ENCODE measurements around the gene ALG13. TPM values are rescaled to one million over a fixed set of nuclear protein-coding genes. Genes with fewer than 3 reads are reported as not detected.

Gene ALG13
- total and polyA plus RNA-seq, 2 of the 8 experiments (the other 6 are each of a cell fraction or from before 2014, with no cell fraction given): 44.3 to 93.6 TPM

DNA sequence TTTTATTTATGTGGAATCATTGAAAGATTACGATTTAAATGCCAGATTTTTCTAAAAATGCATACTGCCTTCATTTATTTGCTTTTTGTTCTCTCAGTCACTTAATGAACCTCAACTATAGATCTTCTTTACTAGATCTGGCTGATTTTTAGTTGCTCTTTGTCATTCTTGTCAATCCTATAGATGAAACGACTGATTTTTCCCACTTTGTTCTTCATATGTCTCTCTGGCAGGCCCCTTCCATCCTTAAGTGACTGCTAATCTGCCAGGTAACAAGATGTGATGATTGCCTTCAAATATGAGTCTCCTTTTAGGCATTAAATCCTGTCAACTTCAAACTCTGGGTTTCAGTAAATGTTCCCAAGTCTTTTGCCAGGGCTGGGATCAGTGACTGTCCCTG is 61.0 kb downstream of the ALG13 start (continued):
- TF ChIP-seq, protein P1, sequence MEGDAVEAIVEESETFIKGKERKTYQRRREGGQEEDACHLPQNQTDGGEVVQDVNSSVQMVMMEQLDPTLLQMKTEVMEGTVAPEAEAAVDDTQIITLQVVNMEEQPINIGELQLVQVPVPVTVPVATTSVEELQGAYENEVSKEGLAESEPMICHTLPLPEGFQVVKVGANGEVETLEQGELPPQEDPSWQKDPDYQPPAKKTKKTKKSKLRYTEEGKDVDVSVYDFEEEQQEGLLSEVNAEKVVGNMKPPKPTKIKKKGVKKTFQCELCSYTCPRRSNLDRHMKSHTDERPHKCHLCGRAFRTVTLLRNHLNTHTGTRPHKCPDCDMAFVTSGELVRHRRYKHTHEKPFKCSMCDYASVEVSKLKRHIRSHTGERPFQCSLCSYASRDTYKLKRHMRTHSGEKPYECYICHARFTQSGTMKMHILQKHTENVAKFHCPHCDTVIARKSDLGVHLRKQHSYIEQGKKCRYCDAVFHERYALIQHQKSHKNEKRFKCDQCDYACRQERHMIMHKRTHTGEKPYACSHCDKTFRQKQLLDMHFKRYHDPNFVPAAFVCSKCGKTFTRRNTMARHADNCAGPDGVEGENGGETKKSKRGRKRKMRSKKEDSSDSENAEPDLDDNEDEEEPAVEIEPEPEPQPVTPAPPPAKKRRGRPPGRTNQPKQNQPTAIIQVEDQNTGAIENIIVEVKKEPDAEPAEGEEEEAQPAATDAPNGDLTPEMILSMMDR (IDR thresholded peaks at IDR 0.05; ENCODE audit: control extremely low read depth in 1 of 3, insufficient read depth in 1 of 3, low read depth in 1 of 3, low read length in 3 of 3): no peak
